Activated CD4-positive, CD25-positive, alpha-beta regulatory T cell (primary cell): ENCODE data around the gene B3GALT4.

Source experiments
- DNase-seq, 4 experiments: peaks; one replicate each; lab custom pipeline; 2025; lab: John Stamatoyannopoulos, UW

The B3GALT4 gene

GRCh38 chr6:33315793-33316602, 39.1 kb downstream of the B3GALT4 start:
- no peak for DNase-seq

- DNase-seq: no peak
These were observed 39.9 kb downstream of the B3GALT4 start for GRCh38 chr6:33316603-33317418.

- peak in 2 of 4 experiments; percentile 77 to 81 for DNase-seq
These were observed 40.4 kb downstream of the B3GALT4 start for GRCh38 chr6:33317419-33317668.

GRCh38 chr6:33317669-33318425, 40.9 kb downstream of the B3GALT4 start, which contains the start of gene ZBTB22:
Gene ZBTB22, minus strand, starts transcription at chr6:33317744. Its CDS starts 828 bp downstream, at chr6:33316916.
- DNase-seq: peak; percentile 83 to 92 (median 87)

- no peak for DNase-seq
These were observed 41.6 kb downstream of the B3GALT4 start for GRCh38 chr6:33318426-33319073.

GRCh38 chr6:33319939-33320314, 43.0 kb downstream of the B3GALT4 start:
- no peak for DNase-seq

GRCh38 chr6:33320315-33321181, 43.6 kb downstream of the B3GALT4 start:
- DNase-seq: no peak

- DNase-seq: no peak
These were observed 44.3 kb downstream of the B3GALT4 start for GRCh38 chr6:33321227-33321626.

GRCh38 chr6:33323623-33323948, 46.7 kb downstream of the B3GALT4 start:
- DNase-seq: no peak

- DNase-seq: no peak
These were observed 47.2 kb downstream of the B3GALT4 start for GRCh38 chr6:33324125-33324524.
